SW 1271 (cell line): ENCODE results near the gene LRMDA.

Source experiments
- DNase-seq, 2 experiments: peaks; one replicate each; lab custom pipeline; 2025; lab: John Stamatoyannopoulos, UW

LRMDA gene

GRCh38 chr10:75999515-76000209 lies 568.2 kb downstream of the LRMDA start:
- DNase-seq: no peak

DNA sequence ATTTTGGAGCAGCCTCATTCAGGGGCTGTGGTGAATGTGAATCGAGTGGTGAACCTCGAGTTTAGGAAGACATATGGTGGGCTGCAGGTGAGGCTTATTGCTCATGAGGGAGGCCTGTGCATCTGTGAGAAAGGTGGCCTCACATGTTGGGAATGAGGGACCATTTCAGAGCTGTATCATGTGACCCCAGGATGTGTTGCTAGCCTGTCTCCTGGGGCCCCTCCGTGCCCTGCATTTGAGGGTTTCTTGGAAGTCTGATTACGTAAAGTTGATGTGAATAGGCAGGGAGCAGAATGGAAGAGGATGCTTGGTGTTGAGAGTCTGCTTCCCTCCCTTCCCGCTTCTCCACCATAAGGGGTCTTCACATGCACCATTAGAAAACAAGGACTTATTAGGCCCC lies 569.1 kb downstream of the LRMDA start:
- DNase-seq: no peak

DNA sequence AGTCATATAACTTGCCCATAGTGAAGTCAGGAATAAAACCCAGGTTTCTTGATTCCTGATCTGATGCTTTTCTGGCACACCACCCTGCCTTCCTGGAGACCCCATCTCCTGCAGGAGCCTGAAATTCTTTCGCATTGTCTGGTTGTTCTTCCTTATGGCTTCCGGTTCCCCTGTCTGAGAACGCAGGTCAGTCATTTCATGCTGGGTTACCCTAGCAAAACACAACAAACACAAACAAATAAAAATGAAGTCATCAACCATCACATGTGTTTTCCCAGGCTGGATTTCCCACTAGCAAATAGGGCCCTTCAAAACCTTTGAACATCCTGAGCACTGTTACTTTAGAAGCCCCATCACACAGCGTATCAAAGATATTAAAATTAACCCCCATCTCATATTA lies 569.6 kb downstream of the LRMDA start:
- no peak for DNase-seq

GRCh38 chr10:76001461-76001860 lies 570.0 kb downstream of the LRMDA start:
- DNase-seq: no peak

DNA sequence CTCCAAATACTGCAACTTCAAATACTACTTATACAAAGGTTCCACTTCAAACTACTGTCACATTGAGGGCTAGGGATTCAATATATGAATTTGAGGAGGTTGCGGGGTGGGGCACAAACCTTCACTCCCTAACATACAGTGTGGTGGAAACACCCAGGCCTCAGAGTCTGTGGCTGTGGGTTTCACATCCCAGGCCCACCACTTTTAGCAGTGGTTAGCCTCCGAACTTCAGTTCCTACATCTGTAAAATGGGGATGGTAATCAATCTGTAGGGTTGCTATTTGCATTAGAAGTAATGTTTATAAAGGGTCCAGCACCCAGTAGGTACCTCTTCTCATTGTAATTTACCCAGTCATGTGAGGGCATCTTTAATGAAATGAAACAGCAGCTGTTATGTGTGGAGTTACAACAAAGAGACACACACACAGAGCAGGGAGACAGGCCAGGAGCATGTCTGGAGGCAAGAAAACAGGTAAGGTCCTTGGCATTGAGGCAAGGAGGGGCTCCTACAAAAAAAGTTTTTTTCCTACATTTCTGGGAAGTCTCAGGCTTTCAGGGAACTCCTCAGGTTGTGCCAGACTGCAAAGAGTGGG lies 570.9 kb downstream of the LRMDA start:
- no peak for DNase-seq

GRCh38 chr10:76007667-76008181 lies 576.3 kb downstream of the LRMDA start:
- DNase-seq: no peak

- DNase-seq: no peak
Measured at GRCh38 chr10:76009531-76009930, 578.1 kb downstream of the LRMDA start.

DNA sequence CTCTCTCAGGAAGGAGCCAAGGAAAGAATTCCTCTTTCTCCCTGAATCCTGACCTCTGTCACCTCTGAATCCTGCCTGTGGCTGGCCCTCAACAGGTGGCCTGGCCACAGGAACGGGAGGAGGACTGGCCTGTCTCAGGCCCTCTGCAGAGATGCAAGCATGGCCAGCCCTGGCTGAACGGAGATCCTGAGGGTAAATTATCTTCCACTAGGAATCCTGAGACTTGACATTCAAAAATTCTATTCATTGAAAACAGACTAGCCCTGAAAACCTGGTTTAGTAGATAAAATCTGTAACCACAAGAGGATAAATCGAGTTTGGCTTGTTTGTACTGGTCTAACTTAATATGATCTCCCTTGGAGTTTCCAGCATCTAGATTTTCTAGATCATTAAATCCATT lies 579.3 kb downstream of the LRMDA start:
- no peak for DNase-seq

DNA sequence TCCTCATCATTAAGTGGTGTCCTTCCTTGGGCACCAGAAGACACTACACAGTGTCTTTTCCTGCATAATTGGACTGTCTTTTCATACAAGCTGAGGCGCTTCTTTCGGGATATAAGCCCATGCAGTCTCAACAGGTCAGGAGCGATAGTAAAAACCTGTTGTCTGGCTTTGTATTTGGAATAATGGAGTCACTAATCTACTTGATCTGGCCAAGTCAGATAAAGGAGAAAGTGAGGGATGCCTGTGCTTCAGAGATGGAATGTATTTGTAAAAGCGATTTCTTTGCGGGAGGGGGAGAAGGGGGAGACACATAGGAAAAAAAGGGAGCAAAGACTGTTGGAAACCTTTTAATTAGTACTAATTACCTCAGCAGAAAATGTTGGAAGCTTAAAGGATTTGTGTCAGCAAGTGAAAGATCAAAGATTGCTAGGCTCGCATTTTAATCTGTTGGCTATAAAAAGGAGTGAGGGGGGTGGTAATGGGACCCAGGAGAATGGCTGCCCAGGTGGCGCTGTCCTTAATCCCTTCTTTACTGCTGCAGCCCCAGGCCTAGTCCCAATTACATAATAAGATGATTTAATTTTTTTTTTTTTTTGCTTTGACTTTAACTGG lies 581.4 kb downstream of the LRMDA start:
- DNase-seq: no peak

DNA sequence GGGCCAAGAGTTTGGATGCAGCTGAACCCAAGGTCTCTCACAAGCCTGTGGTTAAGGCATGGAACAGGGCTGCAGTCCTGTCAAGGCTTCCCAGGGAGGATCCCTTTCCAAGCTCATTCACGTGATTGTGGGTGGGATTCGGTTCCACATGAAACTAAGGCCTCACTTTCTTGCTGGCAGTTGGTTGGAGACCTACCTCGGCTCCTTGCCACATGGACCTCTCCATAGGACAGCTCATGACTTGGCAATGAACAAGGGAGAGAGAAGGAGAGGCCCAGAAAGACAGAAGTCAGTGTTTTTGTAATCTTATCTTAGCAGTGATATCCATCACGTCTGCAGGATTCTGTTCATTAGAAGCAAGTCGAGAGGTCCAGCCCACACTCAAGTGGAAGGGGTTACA lies 583.8 kb downstream of the LRMDA start:
- no peak for DNase-seq

DNA sequence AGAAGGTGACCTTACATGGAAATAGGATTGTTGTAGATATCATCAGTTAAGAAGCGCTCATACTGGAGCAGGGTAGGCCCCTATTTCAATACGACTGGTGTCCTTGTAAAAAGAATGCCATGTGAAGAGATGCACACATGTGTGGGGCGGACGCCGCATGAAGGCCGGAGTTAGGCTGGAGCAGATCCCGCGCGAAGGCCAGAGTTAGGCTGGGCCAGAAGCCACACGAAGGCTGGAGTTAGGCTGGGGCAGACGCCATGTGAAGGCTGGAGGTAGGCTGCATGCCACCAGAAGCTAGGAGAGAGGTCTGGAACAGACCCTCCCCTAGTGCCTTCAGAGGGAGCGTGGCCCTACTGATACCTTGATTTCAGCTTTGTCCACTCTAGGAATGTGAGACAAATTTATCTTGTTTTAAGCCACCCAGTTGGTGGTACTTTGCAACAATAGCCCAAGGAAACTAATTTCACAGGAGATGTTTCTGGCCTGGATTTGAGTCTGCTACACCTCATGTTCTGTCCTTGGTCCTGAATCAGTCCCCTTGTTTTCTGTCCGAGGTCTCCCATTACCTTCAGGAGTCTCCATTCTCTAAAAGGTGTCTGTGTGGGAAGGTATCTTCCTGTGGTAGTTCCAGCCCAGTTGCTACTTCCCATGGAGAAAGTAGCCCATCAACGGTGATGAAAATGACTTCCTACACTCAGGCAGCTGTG lies 585.8 kb downstream of the LRMDA start:
- no peak for DNase-seq

GRCh38 chr10:76017733-76018433 lies 586.5 kb downstream of the LRMDA start:
- no peak for DNase-seq

- DNase-seq: no peak
Measured at GRCh38 chr10:76020630-76021029, 589.2 kb downstream of the LRMDA start.

DNA sequence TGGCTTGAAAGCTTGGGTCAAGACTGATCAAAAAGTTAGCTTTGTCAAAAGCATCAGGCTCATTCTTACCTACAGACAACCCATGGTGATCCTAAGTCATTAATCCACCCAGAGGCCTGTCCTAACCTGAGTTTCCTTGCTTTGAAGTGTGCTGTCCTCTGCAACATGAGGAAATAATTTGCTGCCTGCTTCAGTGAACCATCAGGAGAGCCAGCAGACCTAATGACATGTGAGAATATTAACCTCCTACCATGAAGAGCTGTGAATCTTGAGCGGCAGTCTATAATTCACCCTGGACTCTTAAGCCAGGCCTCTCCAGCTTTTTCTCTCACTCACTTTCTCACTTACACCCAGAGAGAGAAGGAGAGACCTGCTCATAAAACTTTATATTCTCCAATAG lies 590.0 kb downstream of the LRMDA start:
- no peak for DNase-seq

DNA sequence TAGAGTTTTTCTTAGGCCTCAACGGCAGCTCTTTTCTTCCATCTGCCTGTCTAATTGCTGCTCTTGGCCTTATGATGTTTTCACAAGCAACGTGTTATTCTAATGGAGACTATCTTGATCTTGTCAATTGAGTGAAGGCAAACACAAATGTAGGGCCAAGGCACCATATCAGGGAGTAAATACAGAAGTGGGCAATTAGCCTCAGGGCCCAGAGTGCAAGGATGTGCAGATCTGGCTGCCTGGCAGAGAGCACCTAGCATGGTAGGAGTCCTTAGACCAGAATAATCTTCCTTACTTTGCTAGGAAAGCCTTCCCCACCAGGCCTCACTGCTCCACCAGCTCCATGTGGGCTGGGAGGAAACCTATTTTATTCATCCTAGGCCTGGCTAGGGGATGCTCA lies 590.9 kb downstream of the LRMDA start:
- DNase-seq: no peak

- DNase-seq: no peak
Measured at GRCh38 chr10:76023007-76023406, 591.6 kb downstream of the LRMDA start.

- no peak for DNase-seq
Measured at GRCh38 chr10:76024460-76025123, 593.2 kb downstream of the LRMDA start.

DNA sequence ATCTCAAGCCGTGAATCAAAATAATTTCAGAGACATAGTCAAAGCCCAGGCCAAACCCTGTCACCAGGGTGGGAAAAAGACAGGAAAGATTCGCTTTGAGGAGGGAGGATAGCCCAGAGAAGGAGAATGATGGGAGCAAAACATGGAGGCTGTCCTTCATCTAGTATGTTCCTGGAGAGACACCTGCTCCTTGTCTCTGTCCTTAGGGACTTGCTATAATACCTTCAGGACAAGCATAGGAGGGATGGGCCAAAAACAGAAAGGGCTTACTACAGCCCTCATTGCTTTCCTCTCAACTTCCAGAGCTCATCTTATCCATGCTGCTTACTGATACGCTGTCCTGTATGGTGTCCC lies 593.7 kb downstream of the LRMDA start:
- no peak for DNase-seq

- no peak for DNase-seq
Measured at GRCh38 chr10:76026176-76026771, 594.9 kb downstream of the LRMDA start.

GRCh38 chr10:76026905-76027304 lies 595.5 kb downstream of the LRMDA start:
- no peak for DNase-seq

GRCh38 chr10:76029782-76030181 lies 598.4 kb downstream of the LRMDA start:
- no peak for DNase-seq
